Right atrium auricular region (tissue), 2 donors: ENCODE measurements around the gene ESYT3. TPM values are rescaled to one million over a fixed set of nuclear protein-coding genes. Genes with fewer than 3 reads are reported as not detected.

Source experiments
- DNase-seq: peaks from one replicate; pipeline ENCODE4 v3.0.0-alpha.2; 2019; ENCODE audit warnings: low spot score
- H3K27ac ChIP-seq, 2 donors: fragments of 200-600 bp; sonication (generic); 1 replicate in 1 of 2; 2 replicates in 1 of 2; pipeline ENCODE4 v1.5.1; 2016 to 2019
- H3K27me3 ChIP-seq, 2 donors: fragments of 200-600 bp; sonication (generic); one replicate each; pipeline versions ENCODE4 v1.5.1 to v1.6.0; 2017 to 2019
- H3K36me3 ChIP-seq: fragments of 200-600 bp; sonication (generic); one replicate; pipeline ENCODE4 v1.5.1; 2016
- H3K4me1 ChIP-seq, 2 donors: fragments of 200-600 bp; sonication (generic); one replicate each; pipeline versions ENCODE4 v1.5.1 to v1.6.0; 2017 to 2019
- H3K4me3 ChIP-seq, 2 donors: fragments of 200-600 bp; sonication (generic); 1 replicate in 1 of 2; 2 replicates in 1 of 2; pipeline ENCODE4 v1.5.1; 2017 to 2019; ENCODE audit warnings: mild to moderate bottlenecking in 1 of 2, moderate library complexity in 1 of 2
- H3K9me3 ChIP-seq, 2 donors: fragments of 200-600 bp; sonication (generic); one replicate each; pipeline ENCODE4 v1.5.1; 2019
- CTCF ChIP-seq, 2 donors: fragments of 200-600 bp; sonication (generic); IDR thresholded peaks; one replicate each; pipeline ENCODE4 v1.5.1; 2019; ENCODE audit warnings: antibody characterized with exemption in 2 of 2
- total RNA-seq, 2 donors: library from RNA; depleted of rRNA; stranded (reverse); fragments of >200 nt; gene quantifications; one replicate each; pipeline ENCODE4 v1.1.0, GENCODE V29; 2016

The ESYT3 gene
- total RNA-seq, 2 donors from 2014 or later = 1.6 to 2.6 TPM

- Histone ChIP-seq H3K4me3 (no peak overlapping the region), H3K9me3 (no peaks in the 10 kb centered on the region), H3K4me1 (peaks cover 0 to 10% of the 10 kb centered on the region in 2 donors), H3K27me3 (no peaks in the 10 kb centered on the region), H3K36me3 (no peaks in the 10 kb centered on the region), H3K27ac (no peak overlapping the region)
- peak; percentile 34 for DNase-seq
- no peak for TF ChIP-seq CTCF (IDR thresholded peaks at IDR 0.05)
These were observed 27.5 kb downstream of the ESYT3 start for GRCh38 chr3:138461896-138462295.

DNA sequence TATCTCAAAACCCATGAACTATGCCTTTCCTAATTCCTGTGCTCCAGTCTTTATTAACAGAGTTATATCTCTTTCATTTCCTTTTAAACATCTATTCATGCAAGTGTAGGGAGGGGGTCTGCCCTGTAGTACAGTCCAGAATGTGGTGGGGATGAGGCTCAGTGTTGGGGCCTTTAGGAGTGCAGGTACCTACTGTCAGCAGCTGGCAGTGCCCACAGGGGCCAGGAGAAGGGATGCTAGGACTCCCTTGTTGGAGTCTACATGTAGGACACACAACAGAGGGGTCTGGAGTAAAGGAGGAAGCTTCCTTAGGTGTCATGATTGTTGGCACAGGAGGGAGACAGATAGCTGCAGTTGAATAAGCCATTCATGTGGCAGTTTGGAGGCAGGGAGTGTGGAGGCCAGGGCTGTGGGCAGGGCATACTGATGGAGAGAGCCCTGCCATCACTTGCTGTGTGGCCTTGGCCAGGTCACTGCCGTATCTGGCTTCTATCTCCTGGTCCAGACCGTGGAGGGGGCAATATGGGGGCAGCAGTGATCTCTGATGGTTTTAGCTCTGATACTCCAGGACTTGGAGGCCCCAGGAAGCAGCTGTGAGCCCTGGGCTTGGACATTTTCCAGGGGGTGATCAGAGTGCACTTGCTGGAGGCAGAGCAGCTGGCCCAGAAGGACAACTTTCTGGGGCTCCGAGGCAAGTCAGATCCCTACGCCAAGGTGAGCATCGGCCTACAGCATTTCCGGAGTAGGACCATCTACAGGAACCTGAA lies 29.5 kb downstream of the ESYT3 start:
- peaks cover 0 to 13% of the 10 kb centered on the region in 2 donors for H3K4me1 ChIP-seq

GRCh38 chr3:138464491-138464860 lies 30.1 kb downstream of the ESYT3 start:
- no peak overlapping the region for H3K4me3 ChIP-seq
- no peaks in the 10 kb centered on the region for H3K36me3 ChIP-seq
- TF ChIP-seq CTCF (IDR thresholded peaks at IDR 0.05) = no peak
- DNase-seq = no peak
- no peaks in the 10 kb centered on the region for H3K9me3 ChIP-seq
- H3K27me3 ChIP-seq = no peaks in the 10 kb centered on the region
- H3K4me1 ChIP-seq = peaks cover 0 to 10% of the 10 kb centered on the region in 2 donors
- no peak overlapping the region for H3K27ac ChIP-seq

More for the DNA sequence above, 29.5 kb downstream of the ESYT3 start:
- Histone ChIP-seq H3K4me3 (no peak overlapping the region), H3K27me3 (no peaks in the 10 kb centered on the region), H3K9me3 (no peaks in the 10 kb centered on the region), H3K27ac (no peak overlapping the region), H3K36me3 (no peaks in the 10 kb centered on the region)
- TF ChIP-seq CTCF (IDR thresholded peaks at IDR 0.05) = no peak
- peak; percentile 42 for DNase-seq

DNA sequence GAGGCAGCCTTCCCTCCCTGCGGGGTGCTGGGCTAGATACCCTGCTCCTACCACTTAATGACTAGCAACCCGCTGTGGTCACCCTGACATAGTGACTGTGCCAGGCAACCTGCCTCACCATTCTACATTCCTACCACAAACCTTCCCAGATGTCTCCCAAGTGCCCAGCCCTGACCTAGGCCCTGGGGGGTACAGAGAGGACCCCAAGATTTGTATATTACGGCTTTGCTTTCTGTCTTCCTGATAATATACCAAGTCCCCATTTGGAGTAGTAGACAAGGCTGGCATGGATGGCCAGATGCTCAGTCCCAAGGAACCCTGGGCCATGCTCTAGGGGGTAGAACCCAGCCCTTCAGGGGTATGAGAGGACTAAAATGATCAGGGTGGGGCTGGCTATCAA lies 31.0 kb downstream of the ESYT3 start:
- Histone ChIP-seq H3K4me3 (no peak overlapping the region), H3K27ac (no peak overlapping the region), H3K4me1 (peaks cover 0 to 6% of the 10 kb centered on the region in 2 donors), H3K36me3 (no peaks in the 10 kb centered on the region), H3K27me3 (no peaks in the 10 kb centered on the region), H3K9me3 (no peaks in the 10 kb centered on the region)
- no peak for DNase-seq
- TF ChIP-seq CTCF (IDR thresholded peaks at IDR 0.05) = no peak

GRCh38 chr3:138465925-138466324 lies 31.5 kb downstream of the ESYT3 start:
- H3K9me3 ChIP-seq = no peaks in the 10 kb centered on the region
- peaks cover 0 to 6% of the 10 kb centered on the region in 2 donors for H3K4me1 ChIP-seq
- DNase-seq = no peak
- no peaks in the 10 kb centered on the region for H3K27me3 ChIP-seq
- no peak for TF ChIP-seq CTCF (IDR thresholded peaks at IDR 0.05)
- no peak overlapping the region for H3K27ac ChIP-seq
- H3K4me3 ChIP-seq = no peak overlapping the region
- no peaks in the 10 kb centered on the region for H3K36me3 ChIP-seq

DNA sequence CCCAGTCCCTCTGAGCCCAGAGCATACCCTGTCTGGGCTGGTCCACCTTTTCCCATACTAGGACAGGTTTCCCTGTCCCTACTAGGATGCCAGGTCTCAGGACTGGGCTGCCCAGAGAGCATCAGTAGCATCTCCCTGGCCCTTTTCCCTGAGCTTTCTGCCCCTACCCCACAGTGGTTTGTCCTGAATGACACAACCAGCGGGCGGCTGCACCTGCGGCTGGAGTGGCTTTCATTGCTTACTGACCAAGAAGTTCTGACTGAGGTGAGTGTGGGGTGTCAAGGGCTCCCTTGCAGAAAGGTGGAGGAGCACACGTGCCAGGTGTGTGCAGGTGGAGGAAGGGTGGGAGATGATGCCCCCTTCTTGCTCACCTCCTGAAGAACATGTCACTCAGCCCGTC lies 33.5 kb downstream of the ESYT3 start:
- H3K36me3 ChIP-seq = no peaks in the 10 kb centered on the region
- no peak overlapping the region for H3K4me3 ChIP-seq
- no peak overlapping the region for H3K27ac ChIP-seq
- TF ChIP-seq CTCF (IDR thresholded peaks at IDR 0.05) = no peak
- no peaks in the 10 kb centered on the region for H3K27me3 ChIP-seq
- DNase-seq = no peak
- no peaks in the 10 kb centered on the region for H3K9me3 ChIP-seq
- peaks cover 0 to 6% of the 10 kb centered on the region in 2 donors for H3K4me1 ChIP-seq
